Keratinocyte (primary cell): ENCODE data around the gene ZNF358. TPM values are rescaled to one million over a fixed set of nuclear protein-coding genes. Genes with fewer than 3 reads are reported as not detected.

Source experiments
- DNase-seq: peaks from one replicate; pipeline ENCODE4 v3.0.0-alpha.2; 2011; ENCODE audit warnings: low read depth, missing footprints, low spot score
- FAIRE-seq: peaks from 2 replicates; lab custom pipeline; 2011; peaks lifted over from hg19 to GRCh38; lab: Jason Lieb, UNC
- H2AFZ ChIP-seq: 2 replicates; pipeline ENCODE4 v1.6.0; 2012; ENCODE audit warnings: low read length, control low read depth, inconsistent platforms; ENCODE audit not compliant: control insufficient read depth
- H3K27ac ChIP-seq: 2 replicates; pipeline ENCODE4 v1.5.1; 2011; ENCODE audit warnings: low read length; ENCODE audit not compliant: control insufficient read depth, insufficient read depth
- H3K27me3 ChIP-seq: 3 replicates; pipeline ENCODE4 v1.6.0; 2011; ENCODE audit warnings: low read length; ENCODE audit not compliant: control insufficient read depth, insufficient read depth; ENCODE audit errors: extremely low read depth
- H3K36me3 ChIP-seq, 2 experiments: 2 replicates in 1 of 2; 3 replicates in 1 of 2; pipeline ENCODE4 v1.5.1; 2011; ENCODE audit warnings: low read length in 2 of 2, mild to moderate bottlenecking in 1 of 2; ENCODE audit not compliant: control insufficient read depth in 2 of 2, insufficient read depth in 2 of 2; ENCODE audit errors: extremely low read depth in 1 of 2
- H3K4me1 ChIP-seq: 3 replicates; pipeline ENCODE4 v1.5.1; 2011; ENCODE audit warnings: low read length; ENCODE audit not compliant: control insufficient read depth, insufficient read depth; ENCODE audit errors: extremely low read depth
- H3K4me2 ChIP-seq: 3 replicates; pipeline ENCODE4 v1.6.0; 2011; ENCODE audit warnings: low read depth, low read length; ENCODE audit not compliant: control insufficient read depth, insufficient read depth; ENCODE audit errors: extremely low read depth
- H3K4me3 ChIP-seq, 3 experiments: fragments of 200-600 bp in 1 of 3; sonication (generic) in 1 of 3; 2 replicates in 2 of 3; 3 replicates in 1 of 3; pipeline ENCODE4 v1.5.1; 2011 to 2016; ENCODE audit warnings: low read length in 3 of 3, mild to moderate bottlenecking in 3 of 3, control low read depth in 2 of 3, inconsistent platforms in 1 of 3, low read depth in 1 of 3, mixed read lengths in 1 of 3, mixed run types in 1 of 3, moderate library complexity in 1 of 3; ENCODE audit not compliant: control insufficient read depth in 2 of 3, insufficient read depth in 2 of 3; ENCODE audit errors: extremely low read depth in 1 of 3
- H3K79me2 ChIP-seq: 2 replicates; pipeline ENCODE4 v1.6.0; 2012; ENCODE audit warnings: low read length; ENCODE audit not compliant: control insufficient read depth, insufficient read depth
- H3K9ac ChIP-seq: 3 replicates; pipeline ENCODE4 v1.6.0; 2011; ENCODE audit warnings: low read length; ENCODE audit not compliant: control insufficient read depth, insufficient read depth; ENCODE audit errors: extremely low read depth
- H3K9me1 ChIP-seq: 3 replicates; pipeline ENCODE4 v1.6.0; 2011; ENCODE audit warnings: low read length; ENCODE audit not compliant: control insufficient read depth, insufficient read depth; ENCODE audit errors: extremely low read depth
- H3K9me3 ChIP-seq: 2 replicates; pipeline ENCODE4 v1.5.1; 2012; ENCODE audit warnings: low read depth, low read length; ENCODE audit not compliant: control insufficient read depth
- H4K20me1 ChIP-seq: 3 replicates; pipeline ENCODE4 v1.6.0; 2011; ENCODE audit warnings: low read length; ENCODE audit not compliant: control insufficient read depth, insufficient read depth; ENCODE audit errors: extremely low read depth
- CTCF ChIP-seq, 3 experiments: IDR thresholded peaks in 1 of 3; conservative IDR thresholded peaks in 1 of 3; optimal IDR thresholded peaks in 1 of 3; 2 replicates in 2 of 3; 3 replicates in 1 of 3; pipeline versions ENCODE3 to v1.5.1; 2011; ENCODE audit warnings: low read length in 3 of 3, mild to moderate bottlenecking in 3 of 3, moderate library complexity in 2 of 3, control low read depth in 1 of 3, inconsistent platforms in 1 of 3; ENCODE audit not compliant: insufficient read depth in 2 of 3; ENCODE audit errors: extremely low read depth in 1 of 3
- EZH2 ChIP-seq: IDR thresholded peaks from one replicate; pipeline ENCODE4 v1.6.1; 2012; ENCODE audit warnings: inconsistent platforms, mild to moderate bottlenecking, low read length, moderate library complexity
- dilution Hi-C: fragments of 300-500 bp; cut with MboI; formaldehyde crosslinking; loops from one replicate; pipeline ENCODE4 v1.7.0; 2020; ENCODE audit warnings: low sequenced_read_pairs; ENCODE audit not compliant: extremely low pct_ligation_motif_present
- polyA plus RNA-seq, 5 experiments: library from polyadenylated mRNA; depleted of rRNA in 3 of 5; stranded (reverse) in 3 of 5; stranded (forward) in 1 of 5; unstranded in 1 of 5; fragments of >200 nt; gene quantifications; 1 replicate in 1 of 5; 2 replicates in 3 of 5; 3 replicates in 1 of 5; pipeline versions ENCODE4 v1.2.1 to v1.2.3, GENCODE V29; 2011 to 2012; ENCODE audit warnings: missing spikeins in 2 of 5, low read depth in 1 of 5, low replicate concordance in 1 of 5

Gene ZNF358
- polyA plus RNA-seq, 1 donor (not counting 4 experiments of a cell fraction or from before 2014, with no cell fraction given): 8.5 TPM

GRCh38 chr19:7554990-7555864 is 39.3 kb downstream of the ZNF358 start:
- no peaks in the 10 kb centered on the region for H3K79me2 ChIP-seq
- TF ChIP-seq EZH2: no peak
- H3K4me2 ChIP-seq: no peak overlapping the region
- no peak overlapping the region for H3K9ac ChIP-seq
- peaks cover 21 to 31% of the 10 kb centered on the region in 2 experiments for H3K36me3 ChIP-seq
- no peak overlapping the region for H3K4me3 ChIP-seq
- H3K4me1 ChIP-seq: no peaks in the 10 kb centered on the region
- H3K9me1 ChIP-seq: no peaks in the 10 kb centered on the region
- FAIRE-seq: no peak
- H3K27ac ChIP-seq: no peak overlapping the region
- dilution Hi-C loops: no loop called here
- DNase-seq: no peak
- H3K9me3 ChIP-seq: no peaks in the 10 kb centered on the region
- no peaks in the 10 kb centered on the region for H4K20me1 ChIP-seq
- H3K27me3 ChIP-seq: no peaks in the 10 kb centered on the region
- H2AFZ ChIP-seq: no peak overlapping the region

DNA sequence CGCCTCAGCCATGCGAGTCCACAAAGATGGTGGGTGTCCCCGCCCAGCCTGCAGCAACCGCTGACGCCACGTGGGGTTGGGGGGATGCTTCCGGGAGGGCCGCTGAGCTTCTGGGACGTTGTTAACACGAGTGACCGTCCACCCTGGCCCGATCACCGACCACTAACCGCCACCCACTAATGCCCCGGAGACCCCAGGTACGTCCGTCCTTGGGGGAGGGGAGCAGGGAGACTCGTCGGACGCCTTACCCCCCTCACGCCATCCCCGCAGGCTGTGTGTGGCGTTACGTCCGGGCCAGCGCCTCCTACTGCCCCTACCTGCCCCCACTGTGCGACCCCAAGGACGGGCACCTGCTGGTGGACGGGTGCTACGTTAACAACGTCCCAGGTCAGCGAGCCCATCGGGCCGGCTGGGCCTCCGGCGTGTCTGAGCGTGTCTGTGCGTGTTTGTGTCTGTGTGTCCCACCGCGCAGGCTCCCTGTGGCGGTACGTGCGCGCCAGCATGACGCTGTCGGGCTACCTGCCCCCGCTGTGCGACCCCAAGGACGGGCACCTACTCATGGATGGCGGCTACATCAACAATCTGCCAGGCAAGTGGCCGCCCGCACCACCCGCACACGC is 40.9 kb downstream of the ZNF358 start:
- Histone ChIP-seq H4K20me1 (no peaks in the 10 kb centered on the region), H3K9me3 (no peaks in the 10 kb centered on the region), H3K36me3 (peaks cover 16 to 33% of the 10 kb centered on the region in 2 experiments), H3K4me1 (no peaks in the 10 kb centered on the region), H3K9me1 (no peaks in the 10 kb centered on the region), H2AFZ (no peak overlapping the region), H3K4me3 (no peak overlapping the region), H3K27me3 (no peaks in the 10 kb centered on the region), H3K9ac (no peak overlapping the region), H3K79me2 (no peaks in the 10 kb centered on the region), H3K4me2 (no peak overlapping the region), H3K27ac (no peak overlapping the region)
- dilution Hi-C loops: no loop called here
- DNase-seq (no peak), FAIRE-seq (no peak)
- TF ChIP-seq EZH2: no peak

DNA sequence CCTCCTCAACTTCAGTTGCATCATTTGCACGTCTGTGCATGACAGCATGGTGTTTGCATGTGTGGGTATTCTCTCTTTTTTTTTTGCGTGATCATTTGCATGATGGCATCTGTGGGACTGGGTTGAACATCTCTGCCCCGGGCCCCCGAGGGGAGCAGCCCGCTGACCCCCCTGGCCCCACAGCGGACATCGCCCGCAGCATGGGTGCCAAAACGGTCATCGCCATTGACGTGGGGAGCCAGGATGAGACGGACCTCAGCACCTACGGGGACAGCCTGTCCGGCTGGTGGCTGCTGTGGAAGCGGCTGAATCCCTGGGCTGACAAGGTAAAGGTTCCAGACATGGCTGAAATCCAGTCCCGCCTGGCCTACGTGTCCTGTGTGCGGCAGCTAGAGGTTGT is 42.8 kb downstream of the ZNF358 start:
- TF ChIP-seq CTCF (optimal IDR thresholded peaks at IDR 0.05 in 1 of 3, IDR thresholded peaks at IDR 0.05 in 1 of 3, conservative IDR thresholded peaks at IDR 0.05 in 1 of 3; ENCODE audit: extremely low read depth in 1 of 3, insufficient read depth in 2 of 3, low read length in 3 of 3): no peak
- TF ChIP-seq EZH2: no peak
- DNase-seq (no peak), FAIRE-seq (no peak)
- Histone ChIP-seq H3K9me1 (no peaks in the 10 kb centered on the region), H3K27me3 (no peaks in the 10 kb centered on the region), H3K79me2 (no peaks in the 10 kb centered on the region), H3K4me3 (no peak overlapping the region), H3K9ac (no peak overlapping the region), H2AFZ (no peak overlapping the region), H3K9me3 (no peaks in the 10 kb centered on the region), H3K4me2 (no peak overlapping the region), H3K4me1 (no peaks in the 10 kb centered on the region), H4K20me1 (no peaks in the 10 kb centered on the region), H3K27ac (no peak overlapping the region), H3K36me3 (peaks cover 14 to 33% of the 10 kb centered on the region in 2 experiments)
- dilution Hi-C loops: no loop called here
